Nephron progenitor cell (in vitro differentiated cells): ENCODE results near the gene NTM.

Experiments used
- DNase-seq: peaks from one replicate; pipeline ENCODE4 v3.0.0; 2021
- H3K27ac Mint-ChIP-seq: 2 replicates; pipeline ENCODE4 v1.8.0; 2021; ENCODE audit warnings: mild to moderate bottlenecking, moderate library complexity, mixed read lengths
- H3K27me3 Mint-ChIP-seq: 2 replicates; pipeline ENCODE4 v1.8.0; 2021; ENCODE audit warnings: mild to moderate bottlenecking, low read depth, mixed read lengths; ENCODE audit not compliant: poor library complexity
- H3K36me3 Mint-ChIP-seq: 2 replicates; pipeline ENCODE4 v1.8.0; 2021; ENCODE audit warnings: low read depth, mixed read lengths
- H3K4me1 Mint-ChIP-seq: 2 replicates; pipeline ENCODE4 v1.8.0; 2021; ENCODE audit warnings: mixed read lengths
- H3K4me3 Mint-ChIP-seq: 2 replicates; pipeline ENCODE4 v1.8.0; 2021; ENCODE audit warnings: mild to moderate bottlenecking, moderate library complexity, mixed read lengths
- H3K9me3 Mint-ChIP-seq: 2 replicates; pipeline ENCODE4 v1.8.0; 2021; ENCODE audit warnings: mild to moderate bottlenecking, moderate library complexity, mixed read lengths
- TF ChIP-seq, protein P1 (sequence below): fragments of 200-600 bp; sonication (generic); IDR thresholded peaks from 2 replicates; pipeline ENCODE4 v1.5.0; 2021; ENCODE audit warnings: antibody characterized with exemption

NTM gene

DNA sequence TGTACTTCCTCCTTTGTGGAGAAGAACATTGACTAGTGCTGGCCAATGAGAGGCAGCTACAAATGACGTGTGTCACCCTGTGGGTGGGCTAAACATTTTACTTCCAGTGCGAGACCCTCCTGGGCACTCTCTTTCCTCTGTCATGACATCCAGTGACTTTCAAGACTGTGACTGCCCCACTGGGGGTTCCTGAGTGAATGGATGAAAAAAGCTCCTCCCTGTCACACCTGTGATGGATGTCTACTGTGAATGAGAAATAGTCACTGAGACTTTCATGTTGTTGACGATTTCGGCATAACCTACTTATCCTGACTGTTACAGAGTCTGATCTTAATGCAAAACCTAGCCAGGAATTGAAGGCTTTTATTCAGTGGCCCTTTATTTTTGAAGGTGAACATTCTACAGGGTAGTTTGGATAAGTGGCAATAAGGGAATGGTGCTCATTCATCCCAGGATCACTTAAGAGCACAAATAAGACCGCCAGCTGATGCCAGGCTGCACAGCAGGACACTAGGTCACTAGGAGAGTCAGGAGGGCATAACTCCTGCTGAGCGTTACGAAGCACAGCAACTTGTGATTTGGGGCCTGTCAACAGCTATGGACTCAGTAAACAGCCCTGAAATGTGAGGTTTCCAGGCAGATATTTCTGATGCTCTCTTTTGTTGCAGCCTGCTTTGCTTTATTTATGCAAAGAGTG, 636.6 kb downstream of the NTM start:
- peaks cover 59% of the 10 kb centered on the region for H3K27me3 Mint-ChIP-seq
- no peak for DNase-seq

DNA sequence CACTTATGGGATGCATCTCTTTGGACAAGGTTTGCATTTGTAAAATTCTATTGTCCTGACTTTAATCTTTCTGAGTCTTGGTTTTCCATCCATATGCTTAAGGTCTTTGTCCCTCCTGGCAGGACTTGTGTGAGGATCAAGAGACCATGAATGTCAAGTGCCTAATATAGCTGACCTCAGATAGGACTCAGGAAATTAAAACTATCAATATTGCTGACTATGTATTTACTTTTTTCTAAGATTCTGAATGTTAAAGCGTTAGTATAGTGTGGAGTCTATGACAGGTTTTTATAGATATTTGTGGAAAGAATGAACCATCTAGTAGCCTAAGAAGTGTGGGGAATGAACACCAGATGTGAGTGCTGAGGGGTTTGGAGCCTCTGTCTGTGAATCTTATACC, 637.8 kb downstream of the NTM start:
- no peak for DNase-seq
- Mint-ChIP-seq H3K27me3 (peaks cover 64% of the 10 kb centered on the region), H3K4me1 (peaks cover 35% of the 10 kb centered on the region), H3K9me3 (no peaks in the 10 kb centered on the region), H3K27ac (no peak overlapping the region), H3K4me3 (no peak overlapping the region), H3K36me3 (no peaks in the 10 kb centered on the region)
- TF ChIP-seq, protein P1, sequence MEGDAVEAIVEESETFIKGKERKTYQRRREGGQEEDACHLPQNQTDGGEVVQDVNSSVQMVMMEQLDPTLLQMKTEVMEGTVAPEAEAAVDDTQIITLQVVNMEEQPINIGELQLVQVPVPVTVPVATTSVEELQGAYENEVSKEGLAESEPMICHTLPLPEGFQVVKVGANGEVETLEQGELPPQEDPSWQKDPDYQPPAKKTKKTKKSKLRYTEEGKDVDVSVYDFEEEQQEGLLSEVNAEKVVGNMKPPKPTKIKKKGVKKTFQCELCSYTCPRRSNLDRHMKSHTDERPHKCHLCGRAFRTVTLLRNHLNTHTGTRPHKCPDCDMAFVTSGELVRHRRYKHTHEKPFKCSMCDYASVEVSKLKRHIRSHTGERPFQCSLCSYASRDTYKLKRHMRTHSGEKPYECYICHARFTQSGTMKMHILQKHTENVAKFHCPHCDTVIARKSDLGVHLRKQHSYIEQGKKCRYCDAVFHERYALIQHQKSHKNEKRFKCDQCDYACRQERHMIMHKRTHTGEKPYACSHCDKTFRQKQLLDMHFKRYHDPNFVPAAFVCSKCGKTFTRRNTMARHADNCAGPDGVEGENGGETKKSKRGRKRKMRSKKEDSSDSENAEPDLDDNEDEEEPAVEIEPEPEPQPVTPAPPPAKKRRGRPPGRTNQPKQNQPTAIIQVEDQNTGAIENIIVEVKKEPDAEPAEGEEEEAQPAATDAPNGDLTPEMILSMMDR, result no peak

More for the DNA sequence above, 636.6 kb downstream of the NTM start:
- H3K27ac Mint-ChIP-seq, result no peak overlapping the region
- peaks cover 35% of the 10 kb centered on the region for H3K4me1 Mint-ChIP-seq
- H3K36me3 Mint-ChIP-seq, result no peaks in the 10 kb centered on the region
- no peaks in the 10 kb centered on the region for H3K9me3 Mint-ChIP-seq
- TF ChIP-seq, protein P1, result no peak
- no peak overlapping the region for H3K4me3 Mint-ChIP-seq

DNA sequence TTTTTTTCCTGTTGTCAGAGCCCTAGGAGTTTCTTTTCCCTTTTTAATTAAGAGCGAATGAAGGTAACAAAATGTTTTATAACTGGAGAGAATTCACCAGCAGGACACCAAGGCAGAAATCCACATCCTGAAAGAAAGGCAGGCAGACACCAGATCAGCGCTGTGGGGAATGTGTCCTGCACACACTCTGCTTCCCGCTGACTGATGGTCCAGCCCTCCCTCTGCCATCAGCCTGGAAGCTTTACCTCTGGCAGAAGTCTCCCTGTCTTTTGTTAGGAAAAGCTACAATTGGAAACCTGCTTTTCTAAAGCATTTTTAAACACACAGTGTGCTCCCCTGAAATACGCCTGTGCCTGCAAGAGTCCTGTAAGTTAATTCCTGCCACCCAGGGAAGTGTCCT, 638.5 kb downstream of the NTM start:
- H3K36me3 Mint-ChIP-seq, result no peaks in the 10 kb centered on the region
- DNase-seq, result peak; percentile 20
- peaks cover 35% of the 10 kb centered on the region for H3K4me1 Mint-ChIP-seq
- no peak overlapping the region for H3K4me3 Mint-ChIP-seq
- H3K9me3 Mint-ChIP-seq, result no peaks in the 10 kb centered on the region
- peaks cover 64% of the 10 kb centered on the region for H3K27me3 Mint-ChIP-seq
- TF ChIP-seq, protein P1, result no peak
- H3K27ac Mint-ChIP-seq, result no peak overlapping the region

DNA sequence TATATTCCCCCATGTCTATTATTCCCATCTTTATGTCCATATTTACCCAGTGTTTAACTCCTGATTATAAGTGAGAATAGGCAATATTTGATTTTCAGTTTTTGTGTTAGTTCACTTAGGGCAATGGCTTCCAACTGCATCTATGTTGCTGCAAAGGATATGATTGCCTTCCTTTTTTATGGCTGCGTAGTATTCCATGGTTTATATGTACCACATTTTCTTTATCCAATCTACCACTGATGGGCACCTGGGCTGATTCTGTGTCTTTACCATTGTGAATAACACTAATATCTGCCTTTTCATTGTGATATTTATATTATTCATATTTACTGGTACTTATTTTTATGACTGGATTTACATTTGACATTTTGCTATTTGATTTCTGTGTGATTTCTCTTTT, 649.6 kb downstream of the NTM start:
- DNase-seq, result no peak
- Mint-ChIP-seq H3K36me3 (no peaks in the 10 kb centered on the region), H3K27me3 (peaks cover 25% of the 10 kb centered on the region)

DNA sequence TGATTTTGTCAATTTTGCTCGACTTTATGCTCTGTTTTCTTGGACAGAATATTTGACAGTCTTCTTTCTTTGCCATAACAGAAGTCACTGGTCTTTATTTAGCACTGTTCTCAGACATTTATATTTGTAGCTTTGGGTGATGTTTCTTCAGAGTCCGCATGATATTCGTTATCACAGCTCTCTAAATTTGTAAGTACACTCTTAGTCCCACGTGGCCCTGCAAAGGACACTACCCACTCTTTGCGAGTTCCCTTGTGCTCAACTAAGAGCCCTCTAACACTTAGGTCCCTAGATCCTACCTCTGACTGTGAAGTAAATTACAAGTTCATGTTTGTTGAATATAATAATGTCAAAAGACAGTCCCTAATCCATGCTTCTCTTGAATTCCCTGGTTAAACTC, 651.9 kb downstream of the NTM start:
- no peak overlapping the region for H3K4me3 Mint-ChIP-seq
- no peaks in the 10 kb centered on the region for H3K36me3 Mint-ChIP-seq
- no peak for DNase-seq
- TF ChIP-seq, protein P1, result no peak
- H3K27ac Mint-ChIP-seq, result no peak overlapping the region
- peaks cover 28% of the 10 kb centered on the region for H3K27me3 Mint-ChIP-seq
- H3K9me3 Mint-ChIP-seq, result no peaks in the 10 kb centered on the region
- H3K4me1 Mint-ChIP-seq, result no peaks in the 10 kb centered on the region

More for the DNA sequence above, 649.6 kb downstream of the NTM start:
- Mint-ChIP-seq H3K27ac (no peak overlapping the region), H3K4me1 (no peaks in the 10 kb centered on the region), H3K4me3 (no peak overlapping the region), H3K9me3 (peaks cover 5% of the 10 kb centered on the region)
- TF ChIP-seq, protein P1, result no peak
